ENCODE measurements around the gene EPHA6.

DNA sequence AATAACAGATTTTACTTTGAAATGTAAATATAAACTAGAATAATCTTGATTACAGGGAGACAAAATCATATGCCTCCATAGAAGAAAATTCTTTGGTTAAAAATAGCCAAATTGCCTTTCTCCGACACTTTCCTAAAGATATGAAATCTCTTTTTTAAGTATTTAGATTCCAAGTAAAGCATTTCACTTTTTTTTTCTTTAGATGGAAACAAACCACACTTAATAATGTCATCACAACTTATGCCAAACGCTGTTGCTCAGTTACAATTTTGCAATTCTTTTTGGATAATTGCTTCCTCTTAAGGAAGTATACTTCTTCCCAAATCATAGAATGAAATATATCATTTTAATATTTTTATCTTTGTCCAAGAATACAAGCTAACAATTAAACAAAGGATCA lies 656.1 kb downstream of the EPHA6 start:
- TF ChIP-seq CTCF (IDR thresholded peaks at IDR 0.05) (no peak), POLR2A (IDR thresholded peaks at IDR 0.05) (no peak)
